GM21381 (cell line): ENCODE data around the gene CLEC4M.
"Not testable (repeated sequence)": the region's sequence is repeated elsewhere in the genome, so short reads cannot be mapped to it uniquely, and the experiment has no call there.

ENCODE experiments used
- ATAC-seq: cut with Tn5 transposase; IDR thresholded peaks from one replicate; pipeline ENCODE4 v1.9.1; 2021; ENCODE audit warnings: mild to moderate bottlenecking, moderate library complexity; ENCODE audit not compliant: unreplicated experiment

CLEC4M gene

GRCh38 chr19:7806234-7806633 lies 43.2 kb downstream of the CLEC4M start:
- no peak for ATAC-seq

- ATAC-seq: no peak
Observed at GRCh38 chr19:7806876-7807275, 43.8 kb downstream of the CLEC4M start.

- no peak for ATAC-seq
Observed at GRCh38 chr19:7808108-7808507, 45.1 kb downstream of the CLEC4M start.

- ATAC-seq: no peak
Observed at GRCh38 chr19:7811989-7812388, 48.9 kb downstream of the CLEC4M start.

GRCh38 chr19:7815325-7815724 lies 52.3 kb downstream of the CLEC4M start:
- ATAC-seq: no peak

GRCh38 chr19:7816040-7816439 lies 53.0 kb downstream of the CLEC4M start:
- not testable (repeated sequence) for ATAC-seq

- ATAC-seq: no peak
Observed at GRCh38 chr19:7817801-7818200, 54.8 kb downstream of the CLEC4M start.

GRCh38 chr19:7818806-7819205 lies 55.8 kb downstream of the CLEC4M start:
- ATAC-seq: no peak
